GM12878 (cell line): ENCODE data around the gene FAM78A. TPM values are rescaled to one million over a fixed set of nuclear protein-coding genes. Genes with fewer than 3 reads are reported as not detected.
A peak's percentile ranks its signal among the peaks of the same experiment; 100 is the strongest.

Experiments
- ATAC-seq: fragments of 200-7000 bp; cut with Tn5 transposase; 3 replicates; pipeline ENCODE4 v1.9.1; 2020; ENCODE audit warnings: mild to moderate bottlenecking, moderate library complexity
- BruUV-seq: library from RNA; stranded (reverse); fragments of 400-500 nt; replicated peaks from 2 replicates; lab custom pipeline; 2021; lab: Mats Ljungman, UMichigan
- CTCF ChIA-PET: fragments of 300-600 bp; sonication (Branson Sonifier 250); formaldehyde crosslinking; extraction: SDS; loops from one replicate; lab custom pipeline; 2021; ENCODE audit warnings: inconsistent platforms; lab: Yijun Ruan, JAX
- POLR2A ChIA-PET: fragments of 350-600 bp; formaldehyde crosslinking; extraction: SDS; loops from one replicate; lab custom pipeline; 2021; ENCODE audit warnings: inconsistent platforms; lab: Charles Lee
- RAD21 ChIA-PET: fragments of 300-600 bp; sonication (Branson Sonifier 250); formaldehyde crosslinking; loops from one replicate; lab custom pipeline; 2023; ENCODE audit warnings: antibody characterized with exemption; ENCODE audit not compliant: unreplicated experiment; lab: Charles Lee
- SMC1A ChIA-PET: fragments of 300-600 bp; sonication (Branson Sonifier 250); formaldehyde crosslinking; loops from one replicate; lab custom pipeline; 2023; ENCODE audit not compliant: unreplicated experiment, uncharacterized antibody; lab: Charles Lee
- DNase-seq: peaks from one replicate; pipeline ENCODE4 v3.0.0-alpha.2; 2011; ENCODE audit warnings: low read depth, low spot score
- FAIRE-seq: peaks from 3 replicates; lab custom pipeline; 2011; peaks lifted over from hg19 to GRCh38; lab: Jason Lieb, UNC
- H2AFZ ChIP-seq: 2 replicates; pipeline ENCODE4 v1.6.0; 2011; ENCODE audit warnings: low read depth, low read length, control low read depth; ENCODE audit not compliant: control insufficient read depth
- H3K27ac ChIP-seq: 2 replicates; pipeline ENCODE4 v1.5.1; 2011; ENCODE audit warnings: control low read depth; ENCODE audit not compliant: control insufficient read depth, insufficient read depth
- H3K27me3 ChIP-seq, 2 experiments: replicated peaks in 1 of 2; 2 replicates each; pipeline versions ENCODE4 v1.6.0 to v1.6.1; 2011; ENCODE audit warnings: low read length in 1 of 2; ENCODE audit not compliant: control insufficient read depth in 2 of 2, insufficient read depth in 2 of 2
- H3K36me3 ChIP-seq, 2 experiments: 2 replicates each; pipeline ENCODE4 v1.5.1; 2011; ENCODE audit warnings: low read length in 1 of 2; ENCODE audit not compliant: control insufficient read depth in 2 of 2, insufficient read depth in 2 of 2
- H3K4me1 ChIP-seq: 2 replicates; pipeline ENCODE4 v1.6.1; 2011; ENCODE audit warnings: mild to moderate bottlenecking, low read length, moderate library complexity, mixed read lengths; ENCODE audit not compliant: control insufficient read depth, insufficient read depth
- H3K4me2 ChIP-seq: 2 replicates; pipeline ENCODE4 v1.6.0; 2011; ENCODE audit warnings: control low read depth; ENCODE audit not compliant: control insufficient read depth, insufficient read depth
- H3K4me3 ChIP-seq: fragments of 200-600 bp; sonication (generic); 2 replicates; pipeline ENCODE4 v1.5.1; 2016
- H3K79me2 ChIP-seq: 2 replicates; pipeline ENCODE4 v1.6.0; 2011; ENCODE audit warnings: low read length; ENCODE audit not compliant: control insufficient read depth, insufficient read depth
- H3K9ac ChIP-seq: 2 replicates; pipeline ENCODE4 v1.8.0; 2011; ENCODE audit warnings: low read length, control low read depth, mixed read lengths; ENCODE audit not compliant: control insufficient read depth, insufficient read depth
- H3K9me3 ChIP-seq: replicated peaks from 3 replicates; pipeline ENCODE4 v1.5.1; 2011; ENCODE audit warnings: mild to moderate bottlenecking, low read length; ENCODE audit not compliant: control insufficient read depth, insufficient read depth
- H4K20me1 ChIP-seq: 2 replicates; pipeline ENCODE4 v1.6.0; 2011; ENCODE audit not compliant: control insufficient read depth, insufficient read depth
- BHLHE40 ChIP-seq, 2 experiments: fragments of 450-650 bp in 1 of 2; IDR thresholded peaks; 2 replicates each; pipeline ENCODE4 v1.6.1; 2011 to 2017; ENCODE audit warnings: low read depth in 2 of 2, borderline replicate concordance in 1 of 2, improper control_type of control experiment in 1 of 2, low read length in 1 of 2, mild to moderate bottlenecking in 1 of 2
- CBX5 ChIP-seq: sonication (generic); IDR thresholded peaks from 2 replicates; pipeline ENCODE4 v1.6.1; 2016; ENCODE audit warnings: low read depth, moderate library complexity, mild to moderate bottlenecking, inconsistent platforms
- CREM ChIP-seq: IDR thresholded peaks from 2 replicates; pipeline ENCODE4 v1.6.1; 2014; ENCODE audit warnings: antibody characterized with exemption, low read depth
- HDGF ChIP-seq: fragments of 450-650 bp; IDR thresholded peaks from 2 replicates; pipeline ENCODE4 v1.6.1; 2016; ENCODE audit warnings: antibody characterized with exemption
- PBX3 ChIP-seq: IDR thresholded peaks from 2 replicates; pipeline ENCODE4 v1.6.1; 2011; ENCODE audit warnings: mild to moderate bottlenecking, low read depth, low read length, moderate library complexity; ENCODE audit not compliant: insufficient replicate concordance
- PKNOX1 ChIP-seq: fragments of 450-650 bp; IDR thresholded peaks from 2 replicates; pipeline ENCODE4 v1.6.1; 2016; ENCODE audit warnings: mild to moderate bottlenecking
- PML ChIP-seq: IDR thresholded peaks from 2 replicates; pipeline ENCODE4 v1.6.1; 2012; ENCODE audit warnings: low read length, inconsistent platforms
- POLR2A ChIP-seq: IDR thresholded peaks from 2 replicates; pipeline ENCODE4 v1.6.1; 2011; ENCODE audit warnings: low read depth, mild to moderate bottlenecking, low read length
- RUNX3 ChIP-seq: IDR thresholded peaks from 2 replicates; pipeline ENCODE4 v1.6.1; 2012; ENCODE audit warnings: low read length, inconsistent platforms
- SPI1 ChIP-seq: IDR thresholded peaks from 2 replicates; pipeline ENCODE4 v1.6.1; 2011; ENCODE audit warnings: low read depth, mild to moderate bottlenecking, low read length, moderate library complexity, borderline replicate concordance; ENCODE audit not compliant: insufficient read depth
- SUPT20H ChIP-seq: IDR thresholded peaks from 2 replicates; pipeline ENCODE4 v1.6.1; 2011; ENCODE audit warnings: low read depth, mild to moderate bottlenecking, low read length, moderate library complexity, borderline replicate concordance; ENCODE audit not compliant: control insufficient read depth
- SUZ12 ChIP-seq: fragments of 200-600 bp; sonication (generic); IDR thresholded peaks from one replicate; pipeline ENCODE4 v1.6.1; 2018; ENCODE audit warnings: antibody characterized with exemption, mild to moderate bottlenecking; ENCODE audit not compliant: unreplicated experiment
- TAF1 ChIP-seq: IDR thresholded peaks from 2 replicates; pipeline ENCODE4 v1.6.1; 2011; ENCODE audit warnings: mild to moderate bottlenecking, low read depth, low read length, borderline replicate concordance
- TCF12 ChIP-seq: IDR thresholded peaks from 2 replicates; pipeline ENCODE4 v1.6.1; 2011; ENCODE audit warnings: low read depth, mild to moderate bottlenecking, low read length
- YY1 ChIP-seq: IDR thresholded peaks from 2 replicates; pipeline ENCODE4 v1.6.1; 2011; ENCODE audit warnings: low read depth, mild to moderate bottlenecking, low read length
- ZBTB4 ChIP-seq: fragments of 450-650 bp; formaldehyde crosslinking; IDR thresholded peaks from 2 replicates; pipeline ENCODE4 v1.4.0; 2022; ENCODE audit warnings: mild to moderate bottlenecking, moderate library complexity
- ZNF274 ChIP-seq: IDR thresholded peaks from one replicate; pipeline ENCODE4 v1.8.0; 2011; ENCODE audit not compliant: insufficient read length, insufficient read depth
- WGBS: methylation state at CpG from one replicate; pipeline ENCODE4 v1.1.6; 2016; ENCODE audit warnings: low lambda C conversion rate; ENCODE audit not compliant: insufficient replicate concordance, insufficient coverage; ENCODE audit errors: missing lambda C conversion rate; 5-methylcytosine and 5-hydroxymethylcytosine counted together
- in situ Hi-C: fragments of 300-500 bp; cut with MboI; formaldehyde crosslinking; loops from 9 replicates; pipeline ENCODE4 v1.14.3; 2018; ENCODE audit warnings: mixed read lengths
- intact Hi-C: fragments of 100-400 bp; cut with micrococcal nuclease; formaldehyde crosslinking; loops from one replicate; pipeline ENCODE4 v1.14.2; 2022; ENCODE audit not compliant: unreplicated experiment
- polyA plus RNA-seq, 11 experiments: library from polyadenylated mRNA; depleted of rRNA in 4 of 11; unstranded in 6 of 11; stranded (reverse) in 5 of 11; fragments of >200 nt; fragmentation: Nextera tagmentation in 4 of 11; fragmentation: Illumina TruSeq in 1 of 11; extraction: Ambion mirVana in 4 of 11; extraction: Trizol in 1 of 11; gene quantifications; 1 replicate in 1 of 11; 2 replicates in 10 of 11; pipeline versions ENCODE4 v1.2.1 to v1.2.3, GENCODE V29; 2011 to 2016; ENCODE audit warnings: inconsistent platforms in 2 of 11, missing spikeins in 2 of 11, low read depth in 1 of 11
- total RNA-seq, 4 experiments: library from RNA; depleted of rRNA in 3 of 4; stranded (reverse); fragments of >200 nt in 3 of 4; fragmentation: Illumina TruSeq in 1 of 4; extraction: Trizol in 1 of 4; gene quantifications; 2 replicates each; pipeline versions ENCODE4 v1.2.1 to v1.2.3, GENCODE V29; 2013 to 2021

Gene FAM78A
- total and polyA plus RNA-seq, 10 of the 15 experiments (the other 5 are each of a cell fraction or from before 2014, with no cell fraction given): 0.18 to 32.5 (median 12.2) TPM

- in situ Hi-C loops (loop anchor here (25.0 kb wide), 2 partner anchors 1417 to 1883 kb away; partner anchors contain the start of genes C9orf78 and USP20), intact Hi-C loops (loop anchor here (2.0 kb wide), 1 partner anchor 15 kb away; no protein-coding TSS in a partner anchor)
- Histone ChIP-seq H3K27ac (peak overlapping the region; percentile 78), H3K4me1 (peaks cover 48% of the 10 kb centered on the region), H3K9ac (peak overlapping the region; percentile 24; the same call in 1 of the 2 replicates), H4K20me1 (no peaks in the 10 kb centered on the region), H2AFZ (peak overlapping the region; percentile 15), H3K79me2 (peaks cover 8% of the 10 kb centered on the region), H3K27me3 (no peaks in the 10 kb centered on the region), H3K4me3 (no peak overlapping the region), H3K36me3 (peaks cover 6 to 8% of the 10 kb centered on the region in 2 experiments; a peak in 3 of 4 replicates), H3K4me2 (peak overlapping the region; percentile 98), H3K9me3 (no peaks in the 10 kb centered on the region)
- ATAC-seq (peak; percentile 4), DNase-seq (no peak), FAIRE-seq (peak; percentile 47)
- POLR2A ChIA-PET: interaction anchor here (0.6 to 13.4 kb wide), 5 partner anchors 9 to 60 kb away, joined by 3 to 267 read pairs (median 6); partner anchors contain the start of gene FAM78A
- CTCF ChIA-PET: interaction anchor here (11.0 kb wide), 1 partner anchor 18 kb away, joined by 151 read pairs; the partner anchor contains the start of gene FAM78A
- no TSS peak for BruUV-seq
- RAD21 ChIA-PET: interaction anchor here (1.0 to 9.6 kb wide), 6 partner anchors 10 to 82 kb away, joined by 3 to 181 read pairs (median 6); partner anchors contain the start of genes FAM78A and PLPP7
- WGBS: 14% methylated on average over 14 of the region's 14 CpGs
- SMC1A ChIA-PET: interaction anchor here (0.9 to 7.8 kb wide), 4 partner anchors 14 to 456 kb away, joined by 3 to 154 read pairs (median 3); partner anchors contain the start of gene FAM78A
- TF ChIP-seq TAF1 (peak; percentile 26; the same call in 1 of the 2 replicates), SUZ12 (no peak), PBX3 (peak; percentile 54), PKNOX1 (peak; percentile 63), CREM (no peak), SUPT20H (no peak), TCF12 (0 out of 2 replicates have a peak, but pooled peaks have one; percentile 27), YY1 (0 out of 2 replicates have a peak, but pooled peaks have one; percentile 8), HDGF (no peak), RUNX3 (peak; percentile 34), POLR2A (peak; percentile 65), PML (no peak), SPI1 (no peak), ZNF274 (no peak), CBX5 (no peak), ZBTB4 (CRISPR knock-in tag) (no peak), BHLHE40 (IDR thresholded peaks at IDR 0.05; ENCODE audit: borderline replicate concordance in 1 of 2, low read depth in 2 of 2, low read length in 1 of 2) (0 out of 4 replicates have a peak, but pooled peaks have one; percentile 17 to 20)
These were observed 22.3 kb downstream of the FAM78A start for GRCh38 chr9:131253891-131254491.
